ENCODE data around the gene CD9.
A peak's percentile ranks its signal among the peaks of the same experiment; 100 is the strongest.

CD9 gene

DNA sequence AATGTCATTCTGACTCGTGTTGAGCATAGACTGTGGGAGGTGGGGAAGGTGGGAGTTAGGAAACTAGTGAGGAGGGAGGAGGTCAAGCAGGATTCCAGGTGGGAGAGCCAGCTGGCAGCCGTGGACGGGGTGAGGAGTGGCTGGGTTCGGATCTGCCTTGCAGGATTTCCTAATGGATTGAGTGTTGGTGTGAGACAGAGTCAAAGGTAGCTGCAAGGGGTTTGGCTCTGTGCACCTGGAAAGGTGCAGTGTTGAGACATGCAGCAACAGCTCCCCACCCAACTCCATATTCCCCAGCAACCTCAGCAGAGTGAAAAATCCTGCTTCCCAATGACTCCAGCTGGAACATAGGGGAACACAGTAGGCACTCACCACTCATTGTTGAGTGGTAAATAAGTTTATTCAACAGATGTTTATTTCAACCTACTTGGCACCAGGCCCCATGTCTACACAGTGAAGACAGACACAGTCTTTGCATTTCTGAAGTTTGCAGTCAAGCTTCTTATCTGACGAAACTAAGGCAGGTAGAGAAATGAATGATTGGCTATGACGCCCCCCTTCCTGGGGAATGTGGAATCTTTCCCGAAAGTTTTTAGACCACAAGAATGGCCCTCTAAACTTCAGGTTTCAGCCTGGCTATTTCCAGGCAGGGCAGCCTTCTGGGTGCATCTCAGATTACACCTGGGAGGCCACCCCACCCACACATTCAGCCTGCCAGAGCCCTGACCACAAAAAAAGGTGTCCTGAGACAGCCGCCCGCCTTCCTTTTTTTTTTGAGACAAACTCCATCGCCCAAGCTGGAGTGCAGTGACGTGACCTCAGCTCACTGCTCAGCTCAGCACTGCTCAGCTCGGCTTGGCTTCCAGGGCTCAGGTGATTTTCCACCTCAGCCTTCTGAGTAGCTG lies 72.4 kb downstream of the CD9 start:
- peak; percentile 19 for ATAC-seq
- TF ChIP-seq TOX (CRISPR knock-in tag; IDR thresholded peaks at IDR 0.05; ENCODE audit: borderline replicate concordance) (no peak), ZNF565 (CRISPR knock-in tag; conservative IDR thresholded peaks at IDR 0.05; ENCODE audit: low read depth) (no peak), OSR1 (CRISPR knock-in tag; IDR thresholded peaks at IDR 0.05) (no peak), ZC3H10 (CRISPR knock-in tag; IDR thresholded peaks at IDR 0.05) (no peak), ZFP3 (CRISPR knock-in tag; IDR thresholded peaks at IDR 0.05) (no peak), ESRRG (CRISPR knock-in tag; IDR thresholded peaks at IDR 0.05) (no peak), BACH2 (CRISPR knock-in tag; IDR thresholded peaks at IDR 0.05; ENCODE audit: borderline replicate concordance) (no peak), ZNF8 (CRISPR knock-in tag; IDR thresholded peaks at IDR 0.05) (no peak), GLIS3 (CRISPR knock-in tag; IDR thresholded peaks at IDR 0.05) (no peak), ZFP30 (CRISPR knock-in tag; IDR thresholded peaks at IDR 0.05) (no peak)
- TF ChIP-seq, protein P1, sequence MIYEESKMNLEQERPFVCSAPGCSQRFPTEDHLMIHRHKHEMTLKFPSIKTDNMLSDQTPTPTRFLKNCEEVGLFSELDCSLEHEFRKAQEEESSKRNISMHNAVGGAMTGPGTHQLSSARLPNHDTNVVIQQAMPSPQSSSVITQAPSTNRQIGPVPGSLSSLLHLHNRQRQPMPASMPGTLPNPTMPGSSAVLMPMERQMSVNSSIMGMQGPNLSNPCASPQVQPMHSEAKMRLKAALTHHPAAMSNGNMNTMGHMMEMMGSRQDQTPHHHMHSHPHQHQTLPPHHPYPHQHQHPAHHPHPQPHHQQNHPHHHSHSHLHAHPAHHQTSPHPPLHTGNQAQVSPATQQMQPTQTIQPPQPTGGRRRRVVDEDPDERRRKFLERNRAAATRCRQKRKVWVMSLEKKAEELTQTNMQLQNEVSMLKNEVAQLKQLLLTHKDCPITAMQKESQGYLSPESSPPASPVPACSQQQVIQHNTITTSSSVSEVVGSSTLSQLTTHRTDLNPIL (CRISPR knock-in tag; IDR thresholded peaks at IDR 0.05; ENCODE audit: low read depth) = no peak
- TF ChIP-seq, protein P2, sequence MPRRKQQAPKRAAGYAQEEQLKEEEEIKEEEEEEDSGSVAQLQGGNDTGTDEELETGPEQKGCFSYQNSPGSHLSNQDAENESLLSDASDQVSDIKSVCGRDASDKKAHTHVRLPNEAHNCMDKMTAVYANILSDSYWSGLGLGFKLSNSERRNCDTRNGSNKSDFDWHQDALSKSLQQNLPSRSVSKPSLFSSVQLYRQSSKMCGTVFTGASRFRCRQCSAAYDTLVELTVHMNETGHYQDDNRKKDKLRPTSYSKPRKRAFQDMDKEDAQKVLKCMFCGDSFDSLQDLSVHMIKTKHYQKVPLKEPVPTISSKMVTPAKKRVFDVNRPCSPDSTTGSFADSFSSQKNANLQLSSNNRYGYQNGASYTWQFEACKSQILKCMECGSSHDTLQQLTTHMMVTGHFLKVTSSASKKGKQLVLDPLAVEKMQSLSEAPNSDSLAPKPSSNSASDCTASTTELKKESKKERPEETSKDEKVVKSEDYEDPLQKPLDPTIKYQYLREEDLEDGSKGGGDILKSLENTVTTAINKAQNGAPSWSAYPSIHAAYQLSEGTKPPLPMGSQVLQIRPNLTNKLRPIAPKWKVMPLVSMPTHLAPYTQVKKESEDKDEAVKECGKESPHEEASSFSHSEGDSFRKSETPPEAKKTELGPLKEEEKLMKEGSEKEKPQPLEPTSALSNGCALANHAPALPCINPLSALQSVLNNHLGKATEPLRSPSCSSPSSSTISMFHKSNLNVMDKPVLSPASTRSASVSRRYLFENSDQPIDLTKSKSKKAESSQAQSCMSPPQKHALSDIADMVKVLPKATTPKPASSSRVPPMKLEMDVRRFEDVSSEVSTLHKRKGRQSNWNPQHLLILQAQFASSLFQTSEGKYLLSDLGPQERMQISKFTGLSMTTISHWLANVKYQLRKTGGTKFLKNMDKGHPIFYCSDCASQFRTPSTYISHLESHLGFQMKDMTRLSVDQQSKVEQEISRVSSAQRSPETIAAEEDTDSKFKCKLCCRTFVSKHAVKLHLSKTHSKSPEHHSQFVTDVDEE (CRISPR knock-in tag; IDR thresholded peaks at IDR 0.05) = no peak
- TF ChIP-seq, protein P3, sequence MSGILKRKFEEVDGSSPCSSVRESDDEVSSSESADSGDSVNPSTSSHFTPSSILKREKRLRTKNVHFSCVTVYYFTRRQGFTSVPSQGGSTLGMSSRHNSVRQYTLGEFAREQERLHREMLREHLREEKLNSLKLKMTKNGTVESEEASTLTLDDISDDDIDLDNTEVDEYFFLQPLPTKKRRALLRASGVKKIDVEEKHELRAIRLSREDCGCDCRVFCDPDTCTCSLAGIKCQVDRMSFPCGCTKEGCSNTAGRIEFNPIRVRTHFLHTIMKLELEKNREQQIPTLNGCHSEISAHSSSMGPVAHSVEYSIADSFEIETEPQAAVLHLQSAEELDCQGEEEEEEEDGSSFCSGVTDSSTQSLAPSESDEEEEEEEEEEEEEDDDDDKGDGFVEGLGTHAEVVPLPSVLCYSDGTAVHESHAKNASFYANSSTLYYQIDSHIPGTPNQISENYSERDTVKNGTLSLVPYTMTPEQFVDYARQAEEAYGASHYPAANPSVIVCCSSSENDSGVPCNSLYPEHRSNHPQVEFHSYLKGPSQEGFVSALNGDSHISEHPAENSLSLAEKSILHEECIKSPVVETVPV (CRISPR knock-in tag; IDR thresholded peaks at IDR 0.05) = no peak
- TF ChIP-seq, protein P4, sequence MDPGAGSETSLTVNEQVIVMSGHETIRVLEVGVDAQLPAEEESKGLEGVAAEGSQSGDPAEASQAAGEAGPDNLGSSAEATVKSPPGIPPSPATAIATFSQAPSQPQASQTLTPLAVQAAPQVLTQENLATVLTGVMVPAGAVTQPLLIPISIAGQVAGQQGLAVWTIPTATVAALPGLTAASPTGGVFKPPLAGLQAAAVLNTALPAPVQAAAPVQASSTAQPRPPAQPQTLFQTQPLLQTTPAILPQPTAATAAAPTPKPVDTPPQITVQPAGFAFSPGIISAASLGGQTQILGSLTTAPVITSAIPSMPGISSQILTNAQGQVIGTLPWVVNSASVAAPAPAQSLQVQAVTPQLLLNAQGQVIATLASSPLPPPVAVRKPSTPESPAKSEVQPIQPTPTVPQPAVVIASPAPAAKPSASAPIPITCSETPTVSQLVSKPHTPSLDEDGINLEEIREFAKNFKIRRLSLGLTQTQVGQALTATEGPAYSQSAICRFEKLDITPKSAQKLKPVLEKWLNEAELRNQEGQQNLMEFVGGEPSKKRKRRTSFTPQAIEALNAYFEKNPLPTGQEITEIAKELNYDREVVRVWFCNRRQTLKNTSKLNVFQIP (CRISPR knock-in tag; IDR thresholded peaks at IDR 0.05; ENCODE audit: borderline replicate concordance, low read depth) = no peak

DNA sequence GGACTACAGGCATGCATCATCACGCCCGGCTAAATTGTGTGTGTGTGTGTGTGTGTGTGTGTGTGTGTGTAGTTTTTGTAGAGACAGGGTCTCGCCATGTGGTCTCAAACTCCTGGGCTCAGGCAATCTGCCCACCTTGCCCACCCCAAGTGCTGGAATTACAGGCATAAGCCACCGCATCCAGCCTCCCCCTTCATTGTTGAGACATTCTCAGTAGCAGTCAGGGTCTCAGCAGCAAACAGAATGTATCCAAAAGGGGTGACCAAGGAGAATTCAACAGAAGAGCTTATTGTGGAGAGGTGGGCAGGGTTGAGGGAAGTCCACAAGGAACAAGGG lies 73.0 kb downstream of the CD9 start:
- no peak for ATAC-seq

More for the DNA sequence above, 73.0 kb downstream of the CD9 start:
- TF ChIP-seq ESRRG (CRISPR knock-in tag; IDR thresholded peaks at IDR 0.05) (no peak), RARB (CRISPR knock-in tag; IDR thresholded peaks at IDR 0.05) (no peak), OSR1 (CRISPR knock-in tag; IDR thresholded peaks at IDR 0.05) (no peak), PPARA (CRISPR knock-in tag; IDR thresholded peaks at IDR 0.05; ENCODE audit: borderline replicate concordance) (no peak), ZC3H10 (CRISPR knock-in tag; IDR thresholded peaks at IDR 0.05) (no peak), CSDC2 (CRISPR knock-in tag; IDR thresholded peaks at IDR 0.05) (no peak), ZNF565 (CRISPR knock-in tag; conservative IDR thresholded peaks at IDR 0.05; ENCODE audit: low read depth) (no peak), TOX (CRISPR knock-in tag; IDR thresholded peaks at IDR 0.05; ENCODE audit: borderline replicate concordance) (no peak), TCF4 (CRISPR knock-in tag; IDR thresholded peaks at IDR 0.05; ENCODE audit: borderline replicate concordance) (no peak), BACH2 (CRISPR knock-in tag; IDR thresholded peaks at IDR 0.05; ENCODE audit: borderline replicate concordance) (no peak), ZNF8 (CRISPR knock-in tag; IDR thresholded peaks at IDR 0.05) (no peak)
- TF ChIP-seq, protein P5, sequence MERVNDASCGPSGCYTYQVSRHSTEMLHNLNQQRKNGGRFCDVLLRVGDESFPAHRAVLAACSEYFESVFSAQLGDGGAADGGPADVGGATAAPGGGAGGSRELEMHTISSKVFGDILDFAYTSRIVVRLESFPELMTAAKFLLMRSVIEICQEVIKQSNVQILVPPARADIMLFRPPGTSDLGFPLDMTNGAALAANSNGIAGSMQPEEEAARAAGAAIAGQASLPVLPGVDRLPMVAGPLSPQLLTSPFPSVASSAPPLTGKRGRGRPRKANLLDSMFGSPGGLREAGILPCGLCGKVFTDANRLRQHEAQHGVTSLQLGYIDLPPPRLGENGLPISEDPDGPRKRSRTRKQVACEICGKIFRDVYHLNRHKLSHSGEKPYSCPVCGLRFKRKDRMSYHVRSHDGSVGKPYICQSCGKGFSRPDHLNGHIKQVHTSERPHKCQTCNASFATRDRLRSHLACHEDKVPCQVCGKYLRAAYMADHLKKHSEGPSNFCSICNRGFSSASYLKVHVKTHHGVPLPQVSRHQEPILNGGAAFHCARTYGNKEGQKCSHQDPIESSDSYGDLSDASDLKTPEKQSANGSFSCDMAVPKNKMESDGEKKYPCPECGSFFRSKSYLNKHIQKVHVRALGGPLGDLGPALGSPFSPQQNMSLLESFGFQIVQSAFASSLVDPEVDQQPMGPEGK (CRISPR knock-in tag; IDR thresholded peaks at IDR 0.05; ENCODE audit: borderline replicate concordance) = no peak
- TF ChIP-seq, protein P1 (CRISPR knock-in tag; IDR thresholded peaks at IDR 0.05; ENCODE audit: low read depth) = no peak
- TF ChIP-seq, protein P3 (CRISPR knock-in tag; IDR thresholded peaks at IDR 0.05) = no peak
- TF ChIP-seq, protein P4 (CRISPR knock-in tag; IDR thresholded peaks at IDR 0.05; ENCODE audit: borderline replicate concordance, low read depth) = no peak

All from SK-N-SH treated with all-trans-retinoic acid at 6 μM for 48 hours (cell line).